Panc1 (cell line): ENCODE data around the gene CDK5RAP2. TPM values are rescaled to one million over a fixed set of nuclear protein-coding genes. Genes with fewer than 3 reads are reported as not detected.

Experiments
- ATAC-seq: fragments of 200-7000 bp; cut with Tn5 transposase; 2 replicates; pipeline ENCODE4 v1.9.1; 2020; ENCODE audit warnings: mild to moderate bottlenecking, moderate library complexity
- BruUV-seq: library from RNA; stranded (reverse); fragments of 400-500 nt; replicated peaks from 2 replicates; lab custom pipeline; 2021; lab: Mats Ljungman, UMichigan
- CTCF ChIA-PET: fragments of 300-600 bp; sonication (Branson Sonifier 250); formaldehyde crosslinking; loops from one replicate; lab custom pipeline; 2022; ENCODE audit warnings: antibody characterized with exemption; lab: Charles Lee
- POLR2A ChIA-PET: fragments of 300-600 bp; sonication (Branson Sonifier 250); formaldehyde crosslinking; loops from one replicate; lab custom pipeline; 2022; ENCODE audit warnings: antibody characterized with exemption; lab: Charles Lee
- DNase-seq: peaks from one replicate; pipeline ENCODE4 v3.0.0-alpha.2; 2010; ENCODE audit warnings: low read depth, low spot score
- H3K27ac ChIP-seq: 2 replicates; pipeline ENCODE4 v1.5.1; 2011; ENCODE audit warnings: mild to moderate bottlenecking, low read length, inconsistent platforms
- H3K27me3 ChIP-seq: fragments of 200-500 bp; sonication (Bioruptor generic); 2 replicates; pipeline ENCODE4 v1.6.0; 2014; ENCODE audit warnings: low read length, inconsistent platforms; ENCODE audit not compliant: control insufficient read depth, insufficient read depth
- H3K36me3 ChIP-seq: fragments of 200-500 bp; sonication (Bioruptor generic); 2 replicates; pipeline ENCODE4 v1.5.1; 2014; ENCODE audit warnings: inconsistent platforms, mild to moderate bottlenecking, low read length, moderate library complexity; ENCODE audit not compliant: control insufficient read depth, insufficient read depth
- H3K4me1 ChIP-seq: 2 replicates; pipeline ENCODE4 v1.5.1; 2011; ENCODE audit warnings: inconsistent platforms, mild to moderate bottlenecking, low read length, moderate library complexity; ENCODE audit not compliant: control insufficient read depth, insufficient read depth
- H3K4me3 ChIP-seq, 2 experiments: 2 replicates each; pipeline ENCODE4 v1.5.1; 2011 to 2012; ENCODE audit warnings: low read depth in 2 of 2, low read length in 2 of 2, mild to moderate bottlenecking in 2 of 2, inconsistent platforms in 1 of 2, moderate library complexity in 1 of 2
- H3K9me3 ChIP-seq: fragments of 200-500 bp; sonication (Bioruptor generic); 2 replicates; pipeline ENCODE4 v1.5.1; 2014; ENCODE audit warnings: low read depth, mild to moderate bottlenecking, inconsistent platforms, low read length, moderate library complexity; ENCODE audit not compliant: control insufficient read depth, insufficient read depth
- POLR2AphosphoS5 ChIP-seq: IDR thresholded peaks from 2 replicates; pipeline ENCODE4 v1.6.1; 2012; ENCODE audit warnings: mild to moderate bottlenecking, low read depth, low read length, moderate library complexity
- SIN3A ChIP-seq: IDR thresholded peaks from 2 replicates; pipeline ENCODE4 v1.6.1; 2012; ENCODE audit warnings: low read depth, mild to moderate bottlenecking, low read length, moderate library complexity, borderline replicate concordance; ENCODE audit not compliant: insufficient read depth
- TCF7L2 ChIP-seq: IDR thresholded peaks from 2 replicates; pipeline ENCODE4 v1.6.1; 2011; ENCODE audit warnings: mild to moderate bottlenecking, low read depth, low read length, inconsistent platforms
- in situ Hi-C: cut with HindIII; loops from 2 replicates; pipeline ENCODE4 v1.10.0; 2016; ENCODE audit warnings: low sequenced_read_pairs, low pct_unique_long_range_greater_than_20kb
- intact Hi-C: fragments of 100-400 bp; cut with micrococcal nuclease; formaldehyde crosslinking; loops from one replicate; pipeline ENCODE4 v1.10.0; 2022; ENCODE audit not compliant: unreplicated experiment
- total RNA-seq: library from RNA; stranded (reverse); gene quantifications from one replicate; pipeline ENCODE4 v1.2.1, GENCODE V29; 2021; ENCODE audit not compliant: unreplicated experiment
- TF ChIP-seq, protein P1 (sequence below): fragments of 450-650 bp; IDR thresholded peaks from 2 replicates; pipeline ENCODE4 v1.5.1; 2017; ENCODE audit warnings: mild to moderate bottlenecking
- TF ChIP-seq, protein P2 (sequence below), 2 experiments: IDR thresholded peaks; 2 replicates each; pipeline ENCODE4 v1.6.1; 2011 to 2012; ENCODE audit warnings: low read depth in 2 of 2, control low read depth in 1 of 2, low read length in 1 of 2, mild to moderate bottlenecking in 1 of 2, moderate library complexity in 1 of 2; ENCODE audit not compliant: insufficient read depth in 1 of 2

The CDK5RAP2 gene
- total RNA-seq, 1 experiment from 2014 or later: 47.7 TPM

DNA sequence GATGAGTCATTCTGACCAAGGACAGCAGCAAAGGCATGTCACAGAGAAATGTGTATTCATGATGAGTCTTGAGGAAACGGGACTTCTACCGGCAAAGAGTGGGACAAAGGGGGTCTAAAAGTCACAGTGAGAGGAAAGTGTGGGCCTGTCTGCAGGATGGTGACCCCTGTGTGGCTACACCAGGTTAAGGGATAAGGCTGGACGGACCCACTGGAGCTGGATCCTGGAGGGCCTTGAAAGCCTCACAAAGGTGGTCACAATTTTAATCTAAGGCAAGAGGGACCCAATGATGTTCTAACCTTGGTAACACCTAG, 176.5 kb downstream of the CDK5RAP2 start:
- no TSS peak for BruUV-seq
- Histone ChIP-seq H3K4me1 (no peaks in the 10 kb centered on the region), H3K9me3 (no peaks in the 10 kb centered on the region), H3K36me3 (no peaks in the 10 kb centered on the region), H3K27ac (no peak overlapping the region), H3K4me3 (no peak overlapping the region), H3K27me3 (no peaks in the 10 kb centered on the region)
- ChIA-PET POLR2A (no interaction called here), CTCF (no interaction called here)
- in situ Hi-C loops (no loop called here), intact Hi-C loops (no loop called here)
- ATAC-seq: no peak; the same call in 1 of the 2 replicates
- TF ChIP-seq, protein P1, sequence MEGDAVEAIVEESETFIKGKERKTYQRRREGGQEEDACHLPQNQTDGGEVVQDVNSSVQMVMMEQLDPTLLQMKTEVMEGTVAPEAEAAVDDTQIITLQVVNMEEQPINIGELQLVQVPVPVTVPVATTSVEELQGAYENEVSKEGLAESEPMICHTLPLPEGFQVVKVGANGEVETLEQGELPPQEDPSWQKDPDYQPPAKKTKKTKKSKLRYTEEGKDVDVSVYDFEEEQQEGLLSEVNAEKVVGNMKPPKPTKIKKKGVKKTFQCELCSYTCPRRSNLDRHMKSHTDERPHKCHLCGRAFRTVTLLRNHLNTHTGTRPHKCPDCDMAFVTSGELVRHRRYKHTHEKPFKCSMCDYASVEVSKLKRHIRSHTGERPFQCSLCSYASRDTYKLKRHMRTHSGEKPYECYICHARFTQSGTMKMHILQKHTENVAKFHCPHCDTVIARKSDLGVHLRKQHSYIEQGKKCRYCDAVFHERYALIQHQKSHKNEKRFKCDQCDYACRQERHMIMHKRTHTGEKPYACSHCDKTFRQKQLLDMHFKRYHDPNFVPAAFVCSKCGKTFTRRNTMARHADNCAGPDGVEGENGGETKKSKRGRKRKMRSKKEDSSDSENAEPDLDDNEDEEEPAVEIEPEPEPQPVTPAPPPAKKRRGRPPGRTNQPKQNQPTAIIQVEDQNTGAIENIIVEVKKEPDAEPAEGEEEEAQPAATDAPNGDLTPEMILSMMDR: no peak
- TF ChIP-seq POLR2AphosphoS5 (no peak), SIN3A (no peak), TCF7L2 (no peak)
- TF ChIP-seq, protein P2, sequence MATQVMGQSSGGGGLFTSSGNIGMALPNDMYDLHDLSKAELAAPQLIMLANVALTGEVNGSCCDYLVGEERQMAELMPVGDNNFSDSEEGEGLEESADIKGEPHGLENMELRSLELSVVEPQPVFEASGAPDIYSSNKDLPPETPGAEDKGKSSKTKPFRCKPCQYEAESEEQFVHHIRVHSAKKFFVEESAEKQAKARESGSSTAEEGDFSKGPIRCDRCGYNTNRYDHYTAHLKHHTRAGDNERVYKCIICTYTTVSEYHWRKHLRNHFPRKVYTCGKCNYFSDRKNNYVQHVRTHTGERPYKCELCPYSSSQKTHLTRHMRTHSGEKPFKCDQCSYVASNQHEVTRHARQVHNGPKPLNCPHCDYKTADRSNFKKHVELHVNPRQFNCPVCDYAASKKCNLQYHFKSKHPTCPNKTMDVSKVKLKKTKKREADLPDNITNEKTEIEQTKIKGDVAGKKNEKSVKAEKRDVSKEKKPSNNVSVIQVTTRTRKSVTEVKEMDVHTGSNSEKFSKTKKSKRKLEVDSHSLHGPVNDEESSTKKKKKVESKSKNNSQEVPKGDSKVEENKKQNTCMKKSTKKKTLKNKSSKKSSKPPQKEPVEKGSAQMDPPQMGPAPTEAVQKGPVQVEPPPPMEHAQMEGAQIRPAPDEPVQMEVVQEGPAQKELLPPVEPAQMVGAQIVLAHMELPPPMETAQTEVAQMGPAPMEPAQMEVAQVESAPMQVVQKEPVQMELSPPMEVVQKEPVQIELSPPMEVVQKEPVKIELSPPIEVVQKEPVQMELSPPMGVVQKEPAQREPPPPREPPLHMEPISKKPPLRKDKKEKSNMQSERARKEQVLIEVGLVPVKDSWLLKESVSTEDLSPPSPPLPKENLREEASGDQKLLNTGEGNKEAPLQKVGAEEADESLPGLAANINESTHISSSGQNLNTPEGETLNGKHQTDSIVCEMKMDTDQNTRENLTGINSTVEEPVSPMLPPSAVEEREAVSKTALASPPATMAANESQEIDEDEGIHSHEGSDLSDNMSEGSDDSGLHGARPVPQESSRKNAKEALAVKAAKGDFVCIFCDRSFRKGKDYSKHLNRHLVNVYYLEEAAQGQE (IDR thresholded peaks at IDR 0.05; ENCODE audit: insufficient read depth in 1 of 2, low read depth in 2 of 2, low read length in 1 of 2): no peak
- no peak for DNase-seq

DNA sequence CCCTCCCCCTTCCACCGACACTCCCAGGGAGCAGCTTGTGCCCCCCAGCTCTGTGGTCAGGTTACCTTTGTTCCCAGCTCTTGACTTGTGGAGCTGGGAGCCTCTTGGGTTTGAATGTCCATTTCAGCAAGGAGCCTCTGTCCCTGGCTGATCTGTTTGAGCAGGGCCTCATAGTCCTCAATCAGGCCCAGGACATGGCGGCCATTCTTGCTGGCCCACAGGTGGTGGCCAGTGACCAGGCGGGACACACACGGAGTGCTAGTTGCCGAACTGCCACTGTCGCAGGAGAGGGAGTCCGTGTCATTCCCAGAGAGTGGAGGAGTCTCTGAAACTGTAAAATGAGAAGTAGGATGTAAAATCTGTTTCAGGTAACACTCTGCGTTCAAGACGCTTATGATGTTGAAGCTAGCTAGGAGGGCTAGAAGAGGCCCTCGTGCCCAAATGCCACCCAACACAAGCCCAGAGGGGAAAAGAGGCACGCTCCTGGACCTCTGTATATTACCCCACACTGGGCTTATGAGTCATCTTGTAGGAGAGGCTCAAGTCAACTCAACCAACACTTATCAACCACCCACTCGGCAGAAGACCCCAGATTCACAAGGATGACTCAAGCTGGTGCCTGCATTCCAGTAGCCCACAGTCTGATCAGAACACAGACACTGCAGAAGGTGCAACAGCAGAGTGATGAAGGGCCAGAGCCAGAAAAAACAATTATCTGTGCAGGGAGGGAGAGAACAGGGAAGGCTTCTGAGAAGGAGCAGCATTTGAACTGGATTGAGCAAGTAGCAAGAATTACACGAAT, 177.0 kb downstream of the CDK5RAP2 start:
- Histone ChIP-seq H3K27me3 (no peaks in the 10 kb centered on the region), H3K27ac (no peak overlapping the region), H3K4me3 (no peak overlapping the region), H3K4me1 (no peaks in the 10 kb centered on the region), H3K36me3 (peaks cover 2% of the 10 kb centered on the region; the same call in 1 of the 2 replicates), H3K9me3 (no peaks in the 10 kb centered on the region)
- CTCF ChIA-PET: no interaction called here
- no peak for ATAC-seq
- in situ Hi-C loops (no loop called here), intact Hi-C loops (no loop called here)
- DNase-seq: peak; percentile 13
- TF ChIP-seq SIN3A (no peak), POLR2AphosphoS5 (no peak), TCF7L2 (no peak)
- TF ChIP-seq, protein P2 (IDR thresholded peaks at IDR 0.05; ENCODE audit: insufficient read depth in 1 of 2, low read depth in 2 of 2, low read length in 1 of 2): no peak
- TF ChIP-seq, protein P1: no peak
- no TSS peak for BruUV-seq
- POLR2A ChIA-PET: no interaction called here
